OCI-LY1 (cell line): ENCODE measurements around the gene MAF.

ENCODE experiments used
- H2AFZ ChIP-seq: fragments of 200-600 bp; sonication (generic), shearing (Covaris generic); 2 replicates; pipeline ENCODE4 v1.6.0; 2014; ENCODE audit warnings: antibody characterized with exemption, mild to moderate bottlenecking, low read length
- H3F3A ChIP-seq: fragments of 200-600 bp; sonication (generic), shearing (Covaris generic); 2 replicates; pipeline ENCODE4 v1.6.0; 2014; ENCODE audit warnings: mild to moderate bottlenecking, antibody characterized with exemption, low read length, moderate library complexity; ENCODE audit not compliant: insufficient read depth
- H3K27ac ChIP-seq: fragments of 200-600 bp; sonication (generic); 2 replicates; pipeline ENCODE4 v1.5.1; 2014; ENCODE audit warnings: low read length, mixed run types, mild to moderate bottlenecking, low read depth; ENCODE audit not compliant: poor library complexity, severe bottlenecking
- H3K27me3 ChIP-seq: fragments of 200-600 bp; sonication (generic); 2 replicates; pipeline ENCODE4 v1.6.0; 2014; ENCODE audit warnings: antibody characterized with exemption, mild to moderate bottlenecking, low read length, moderate library complexity; ENCODE audit not compliant: insufficient read depth
- H3K36me3 ChIP-seq: fragments of 200-600 bp; sonication (generic); 2 replicates; pipeline ENCODE4 v1.6.1; 2014; ENCODE audit warnings: mild to moderate bottlenecking, antibody characterized with exemption, low read length, moderate library complexity, mixed read lengths; ENCODE audit not compliant: insufficient read depth
- H3K4me1 ChIP-seq: fragments of 200-600 bp; sonication (generic); 2 replicates; pipeline ENCODE4 v1.5.1; 2014; ENCODE audit warnings: mild to moderate bottlenecking, low read length, moderate library complexity; ENCODE audit not compliant: insufficient read depth, severe bottlenecking
- H3K4me2 ChIP-seq: fragments of 200-600 bp; sonication (generic), shearing (Covaris generic); 2 replicates; pipeline ENCODE4 v1.6.1; 2014; ENCODE audit warnings: low read length
- H3K4me3 ChIP-seq: fragments of 200-600 bp; sonication (generic); 2 replicates; pipeline ENCODE4 v1.5.1; 2014; ENCODE audit warnings: low read length, low read depth, mild to moderate bottlenecking, mixed read lengths; ENCODE audit not compliant: poor library complexity, severe bottlenecking
- H3K79me2 ChIP-seq: fragments of 200-600 bp; shearing (Covaris generic); 2 replicates; pipeline ENCODE4 v1.6.1; 2016; ENCODE audit warnings: mixed run types, low read length, mixed read lengths; ENCODE audit not compliant: insufficient read depth
- H3K9ac ChIP-seq: fragments of 200-600 bp; sonication (generic), shearing (Covaris generic); 2 replicates; pipeline ENCODE4 v1.6.1; 2014; ENCODE audit warnings: mild to moderate bottlenecking, low read length, mixed read lengths
- H3K9me2 ChIP-seq: fragments of 200-600 bp; sonication (generic), shearing (Covaris generic); 2 replicates; pipeline ENCODE4 v1.6.1; 2014; ENCODE audit warnings: low read depth, mild to moderate bottlenecking, low read length, mixed read lengths
- H3K9me3 ChIP-seq: fragments of 200-600 bp; shearing (Covaris generic); 2 replicates; pipeline ENCODE4 v1.6.1; 2014; ENCODE audit warnings: low read length, mixed read lengths
- H4K20me1 ChIP-seq: fragments of 200-600 bp; sonication (generic), shearing (Covaris generic); 2 replicates; pipeline ENCODE4 v1.6.0; 2016; ENCODE audit warnings: mild to moderate bottlenecking, low read length; ENCODE audit not compliant: insufficient read depth
- CTCF ChIP-seq: fragments of 200-600 bp; sonication (generic), shearing (Covaris generic); IDR thresholded peaks from 2 replicates; pipeline ENCODE4 v1.5.1; 2017; ENCODE audit warnings: mild to moderate bottlenecking, antibody characterized with exemption, low read length, moderate library complexity, mixed read lengths
- EZH2 ChIP-seq: fragments of 200-600 bp; sonication (generic), shearing (Covaris generic); IDR thresholded peaks from 2 replicates; pipeline ENCODE4 v1.8.0; 2017; ENCODE audit warnings: borderline replicate concordance, mixed run types, mild to moderate bottlenecking, antibody characterized with exemption, low read length, moderate library complexity, mixed read lengths

MAF gene

GRCh38 chr16:79601092-79601930, 774 bp upstream of the MAF start:
- Histone ChIP-seq H3F3A (no peaks in the 10 kb centered on the region), H3K36me3 (no peaks in the 10 kb centered on the region), H3K79me2 (no peaks in the 10 kb centered on the region), H3K27me3 (no peaks in the 10 kb centered on the region), H3K9ac (no peak overlapping the region), H3K4me3 (no peak overlapping the region), H4K20me1 (no peaks in the 10 kb centered on the region), H3K9me2 (no peaks in the 10 kb centered on the region), H3K9me3 (no peaks in the 10 kb centered on the region), H3K4me1 (no peaks in the 10 kb centered on the region), H3K4me2 (no peak overlapping the region), H3K27ac (no peak overlapping the region), H2AFZ (no peak overlapping the region)
- TF ChIP-seq EZH2, result no peak
- no peak for TF ChIP-seq CTCF

GRCh38 chr16:79599837-79600637, 500 bp downstream of the MAF start:
- no peaks in the 10 kb centered on the region for H3K9me3 ChIP-seq
- no peaks in the 10 kb centered on the region for H3K4me1 ChIP-seq
- no peak overlapping the region for H2AFZ ChIP-seq
- no peaks in the 10 kb centered on the region for H3F3A ChIP-seq
- no peaks in the 10 kb centered on the region for H3K36me3 ChIP-seq
- H3K79me2 ChIP-seq, result no peaks in the 10 kb centered on the region
- H3K4me3 ChIP-seq, result no peak overlapping the region
- H4K20me1 ChIP-seq, result no peaks in the 10 kb centered on the region
- no peaks in the 10 kb centered on the region for H3K9me2 ChIP-seq
- H3K27me3 ChIP-seq, result no peaks in the 10 kb centered on the region
- H3K4me2 ChIP-seq, result no peak overlapping the region
- TF ChIP-seq CTCF (no peak), EZH2 (no peak)
- H3K27ac ChIP-seq, result no peak overlapping the region
- no peak overlapping the region for H3K9ac ChIP-seq

DNA sequence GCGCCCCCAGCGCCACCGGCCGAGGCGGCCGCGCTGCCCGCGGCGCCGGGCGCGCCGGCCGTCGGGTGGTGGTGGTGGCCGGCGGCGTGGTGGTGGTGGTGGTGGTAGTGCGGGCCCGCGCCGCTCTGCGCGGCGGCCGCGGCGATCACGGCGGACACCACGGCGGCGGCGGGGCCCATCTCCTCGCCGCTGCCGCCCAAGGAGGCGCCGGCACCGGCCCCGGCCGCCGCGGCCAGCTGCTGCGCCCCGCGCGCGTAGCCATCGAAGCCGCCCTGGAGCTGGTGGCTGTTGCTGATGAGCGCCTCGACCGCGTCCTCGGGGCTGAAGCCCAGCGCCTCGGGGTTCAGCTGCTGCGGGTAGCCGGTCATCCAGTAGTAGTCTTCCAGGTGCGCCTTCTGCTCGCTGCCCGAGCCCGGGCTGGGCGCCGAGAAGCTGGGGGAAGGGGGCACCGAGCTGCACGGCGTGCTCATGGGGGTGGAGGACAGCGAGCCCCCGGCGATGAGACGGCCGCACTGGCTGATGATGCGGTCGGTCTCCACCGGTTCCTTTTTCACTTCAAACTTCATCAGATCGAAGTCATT, 1.2 kb downstream of the MAF start:
- H3K9me2 ChIP-seq, result no peaks in the 10 kb centered on the region
- no peak overlapping the region for H3K4me3 ChIP-seq
- no peak overlapping the region for H3K9ac ChIP-seq
- no peaks in the 10 kb centered on the region for H3F3A ChIP-seq
- no peak overlapping the region for H2AFZ ChIP-seq
- no peaks in the 10 kb centered on the region for H4K20me1 ChIP-seq
- H3K9me3 ChIP-seq, result no peaks in the 10 kb centered on the region
- no peaks in the 10 kb centered on the region for H3K36me3 ChIP-seq
- H3K27me3 ChIP-seq, result no peaks in the 10 kb centered on the region
- no peak overlapping the region for H3K27ac ChIP-seq
- H3K4me1 ChIP-seq, result no peaks in the 10 kb centered on the region
- no peaks in the 10 kb centered on the region for H3K79me2 ChIP-seq
- H3K4me2 ChIP-seq, result no peak overlapping the region
- TF ChIP-seq EZH2 (no peak), CTCF (no peak)
